ENCODE data around the gene DMBX1. TPM values are rescaled to one million over a fixed set of nuclear protein-coding genes. Genes with fewer than 3 reads are reported as not detected.

Gene DMBX1
- polyA plus RNA-seq, 1 of the 3 experiments (the other 2 are of a cell fraction): not detected

- ChIA-PET POLR2A (no interaction called here), CTCF (interaction anchor here (0.8 to 17.9 kb wide), 18 partner anchors 9 to 199 kb away, joined by 3 to 496 read pairs (median 8); partner anchors contain the start of gene EFCAB14)
- Histone ChIP-seq H2AFZ (ENCODE audit: low read depth) (no peak overlapping the region), H3K27me3 (ENCODE audit: insufficient read depth) (no peaks in the 10 kb centered on the region; the same call in 1 of the 2 replicates), H3K9ac (no peak overlapping the region), H3K4me3 (ENCODE audit: low read depth in 2 of 2, low read length in 1 of 2) (no peak overlapping the region), H4K20me1 (ENCODE audit: insufficient read depth) (no peaks in the 10 kb centered on the region), H3K9me2 (no peaks in the 10 kb centered on the region), H3K9me3 (no peaks in the 10 kb centered on the region), H3K27ac (ENCODE audit: low read depth in 2 of 2, low read length in 1 of 2) (no peak overlapping the region), H3K36me3 (replicated peaks in 1 of 2; ENCODE audit: control insufficient read depth in 1 of 2, insufficient read depth in 2 of 2, low read length in 1 of 2) (no peaks in the 10 kb centered on the region), H3F3A (replicated peaks; ENCODE audit: insufficient read depth) (peaks cover 18% of the 10 kb centered on the region), H3K4me1 (ENCODE audit: control insufficient read depth in 1 of 2, insufficient read depth in 2 of 2, low read depth in 1 of 2, low read length in 1 of 2) (peaks cover 0 to 19% of the 10 kb centered on the region in 2 experiments; a peak in 2 of 4 replicates), H3K4me2 (no peak overlapping the region), H3K79me2 (ENCODE audit: insufficient read depth) (no peaks in the 10 kb centered on the region)
- TF ChIP-seq REST (IDR thresholded peaks at IDR 0.05; ENCODE audit: low read depth, low read length): no peak
- TF ChIP-seq RCOR1 (IDR thresholded peaks at IDR 0.05; ENCODE audit: low read length): no peak
- no peak for TF ChIP-seq MXI1 (IDR thresholded peaks at IDR 0.05; ENCODE audit: low read depth, low read length)
- TF ChIP-seq USF2 (IDR thresholded peaks at IDR 0.05; ENCODE audit: borderline replicate concordance, low read depth, low read length): no peak
- no peak for TF ChIP-seq RFX5 (IDR thresholded peaks at IDR 0.05; ENCODE audit: low read length)
- no peak for TF ChIP-seq TAF1 (IDR thresholded peaks at IDR 0.05; ENCODE audit: borderline replicate concordance, low read depth, low read length)
- no peak for TF ChIP-seq CTCF (IDR thresholded peaks at IDR 0.05)
- TF ChIP-seq POLR2AphosphoS5 (IDR thresholded peaks at IDR 0.05; ENCODE audit: low read depth, low read length): no peak
- no peak for TF ChIP-seq ELF1 (IDR thresholded peaks at IDR 0.05)
- no peak for TF ChIP-seq IRF3 (IDR thresholded peaks at IDR 0.05; ENCODE audit: low read depth, low read length)
- no peak for TF ChIP-seq YY1 (IDR thresholded peaks at IDR 0.05; ENCODE audit: low read depth)
- TF ChIP-seq GATA2 (CRISPR knock-in tag; IDR thresholded peaks at IDR 0.05): no peak
- TF ChIP-seq GABPA (IDR thresholded peaks at IDR 0.05; ENCODE audit: low read depth): no peak
- TF ChIP-seq SMC3 (IDR thresholded peaks at IDR 0.05; ENCODE audit: low read depth, low read length): no peak
- TF ChIP-seq ZBTB33 (IDR thresholded peaks at IDR 0.05; ENCODE audit: borderline replicate concordance, low read depth): no peak
- TF ChIP-seq MEF2A (IDR thresholded peaks at IDR 0.05; ENCODE audit: borderline replicate concordance, low read depth): no peak
- no peak for TF ChIP-seq TEAD4 (IDR thresholded peaks at IDR 0.05; ENCODE audit: borderline replicate concordance, insufficient read depth)
- WGBS (ENCODE audit: low lambda C conversion rate): 90% methylated on average over 17 of the region's 17 CpGs
- no peak for DNase-seq
Observed at GRCh38 chr1:46526013-46526690, 36.5 kb downstream of the DMBX1 start.
